WTC11 (cell line): ENCODE measurements around the gene DNASE1L2. TPM values are rescaled to one million over a fixed set of nuclear protein-coding genes. Genes with fewer than 3 reads are reported as not detected.

Experiments used
- ATAC-seq: fragments of 200-7000 bp; cut with Tn5 transposase; 2 replicates; pipeline ENCODE4 v1.10.0; 2021; ENCODE audit warnings: mild to moderate bottlenecking, moderate library complexity
- CTCF ChIA-PET: fragments of 300-600 bp; sonication (Branson Sonifier 250); formaldehyde crosslinking; loops from one replicate; lab custom pipeline; 2021; ENCODE audit warnings: antibody characterized with exemption; lab: Charles Lee
- POLR2A ChIA-PET: fragments of 350-600 bp; sonication (Branson Sonifier 250); formaldehyde crosslinking; loops from one replicate; lab custom pipeline; 2021; ENCODE audit warnings: antibody characterized with exemption; lab: Charles Lee
- DNase-seq: peaks from one replicate; pipeline ENCODE4 v3.0.0; 2021; ENCODE audit warnings: low spot score
- H3K27ac Mint-ChIP-seq: 2 replicates; pipeline ENCODE4 v1.8.0; 2021; ENCODE audit warnings: mixed read lengths
- H3K27me3 Mint-ChIP-seq: 2 replicates; pipeline ENCODE4 v1.8.0; 2021; ENCODE audit warnings: low read depth, mild to moderate bottlenecking, moderate library complexity, mixed read lengths
- H3K36me3 Mint-ChIP-seq: 2 replicates; pipeline ENCODE4 v1.8.0; 2021; ENCODE audit warnings: mixed read lengths
- H3K4me1 Mint-ChIP-seq: 2 replicates; pipeline ENCODE4 v1.8.0; 2022; ENCODE audit warnings: mixed read lengths
- H3K4me3 Mint-ChIP-seq: 2 replicates; pipeline ENCODE4 v1.8.0; 2021; ENCODE audit warnings: mild to moderate bottlenecking, moderate library complexity, mixed read lengths
- H3K9me3 Mint-ChIP-seq: 2 replicates; pipeline ENCODE4 v1.8.0; 2021; ENCODE audit warnings: mixed read lengths
- CDX4 ChIP-seq: fragments of 250-450 bp; sonication (Bioruptor Pico); IDR thresholded peaks from 2 replicates; pipeline ENCODE4 v1.9.0; 2021; ENCODE audit warnings: moderate library complexity, mild to moderate bottlenecking, inconsistent platforms, borderline replicate concordance
- ESRRA ChIP-seq: sonication (generic); formaldehyde crosslinking; IDR thresholded peaks from 2 replicates; pipeline ENCODE4 v1.8.1; 2022; ENCODE audit warnings: mild to moderate bottlenecking, missing genetic modification reagents, borderline replicate concordance
- ETV6 ChIP-seq: sonication (generic); formaldehyde crosslinking; IDR thresholded peaks from 2 replicates; pipeline ENCODE4 v1.8.1; 2022; ENCODE audit warnings: mild to moderate bottlenecking, missing genetic modification reagents
- FOXP4 ChIP-seq: sonication (generic); formaldehyde crosslinking; IDR thresholded peaks from 2 replicates; pipeline ENCODE4 v1.8.0; 2022; ENCODE audit warnings: mild to moderate bottlenecking, missing genetic modification reagents
- GABPB1 ChIP-seq: sonication (generic); formaldehyde crosslinking; IDR thresholded peaks from 2 replicates; pipeline ENCODE4 v1.8.1; 2023; ENCODE audit warnings: mild to moderate bottlenecking, missing genetic modification reagents
- HMGXB4 ChIP-seq: sonication (generic); formaldehyde crosslinking; IDR thresholded peaks from 2 replicates; pipeline ENCODE4 v1.8.1; 2023; ENCODE audit warnings: mild to moderate bottlenecking, moderate library complexity, missing genetic modification reagents
- JAZF1 ChIP-seq: fragments of 250-450 bp; sonication (Bioruptor Pico); IDR thresholded peaks from 2 replicates; pipeline ENCODE4 v1.9.0; 2021; ENCODE audit warnings: moderate library complexity, mild to moderate bottlenecking, inconsistent platforms
- MYBL2 ChIP-seq: sonication (generic); formaldehyde crosslinking; IDR thresholded peaks from 2 replicates; pipeline ENCODE4 v1.8.1; 2023; ENCODE audit warnings: mild to moderate bottlenecking, moderate library complexity, missing genetic modification reagents
- OVOL2 ChIP-seq: fragments of 250-450 bp; sonication (Bioruptor Pico); IDR thresholded peaks from 2 replicates; pipeline ENCODE4 v1.9.0; 2021; ENCODE audit warnings: mild to moderate bottlenecking, borderline replicate concordance
- PRRX2 ChIP-seq: fragments of 250-450 bp; sonication (Bioruptor Pico); IDR thresholded peaks from 2 replicates; pipeline ENCODE4 v1.8.0; 2021; ENCODE audit warnings: mild to moderate bottlenecking
- STAT6 ChIP-seq: sonication (generic); formaldehyde crosslinking; conservative IDR thresholded peaks from 2 replicates; pipeline ENCODE4 v1.8.1; 2023; ENCODE audit warnings: mild to moderate bottlenecking, low read depth, missing genetic modification reagents, moderate library complexity
- TEAD4 ChIP-seq: sonication (generic); formaldehyde crosslinking; IDR thresholded peaks from 2 replicates; pipeline ENCODE4 v1.8.0; 2022; ENCODE audit warnings: mild to moderate bottlenecking, missing genetic modification reagents
- TP53 ChIP-seq: sonication (generic); formaldehyde crosslinking; IDR thresholded peaks from 2 replicates; pipeline ENCODE4 v1.8.1; 2023; ENCODE audit warnings: mild to moderate bottlenecking, missing genetic modification reagents
- ZBTB43 ChIP-seq: sonication (generic); formaldehyde crosslinking; IDR thresholded peaks from 2 replicates; pipeline ENCODE4 v1.8.1; 2023; ENCODE audit warnings: mild to moderate bottlenecking, missing genetic modification reagents
- ZMAT4 ChIP-seq: fragments of 250-450 bp; sonication (Bioruptor Pico); IDR thresholded peaks from 2 replicates; pipeline ENCODE4 v1.9.0; 2021; ENCODE audit warnings: mild to moderate bottlenecking
- ZNF138 ChIP-seq: sonication (generic); formaldehyde crosslinking; conservative IDR thresholded peaks from 2 replicates; pipeline ENCODE4 v1.8.1; 2022; ENCODE audit warnings: mild to moderate bottlenecking, moderate library complexity, missing genetic modification reagents
- ZNF512 ChIP-seq: sonication (generic); formaldehyde crosslinking; IDR thresholded peaks from 2 replicates; pipeline ENCODE4 v1.8.1; 2022; ENCODE audit warnings: missing genetic modification reagents, borderline replicate concordance
- total RNA-seq: library from RNA; stranded (reverse); gene quantifications from 3 replicates; pipeline ENCODE4 v1.2.3, GENCODE V29; 2021

DNASE1L2 gene
- total RNA-seq, 1 experiment from 2014 or later = 0.66 TPM

- TF ChIP-seq ZNF512 (no peak), TEAD4 (no peak), CDX4 (no peak)
Observed at GRCh38 chr16:2190659-2191445, 45.4 kb upstream of the DNASE1L2 start (continued).

GRCh38 chr16:2191446-2191706, 44.9 kb upstream of the DNASE1L2 start:
- no peak for TF ChIP-seq GABPB1
- no peak for TF ChIP-seq ETV6 (CRISPR knock-in tag)
- TF ChIP-seq ESRRA (CRISPR knock-in tag) = no peak
- TF ChIP-seq PRRX2 (CRISPR knock-in tag) = no peak
- TF ChIP-seq ZBTB43 (CRISPR knock-in tag) = no peak
- no peak for TF ChIP-seq ZNF138 (CRISPR knock-in tag)
- TF ChIP-seq HMGXB4 (CRISPR knock-in tag) = no peak
- no peak for TF ChIP-seq STAT6 (CRISPR knock-in tag)
- no peak for TF ChIP-seq JAZF1 (CRISPR knock-in tag)
- no peak for TF ChIP-seq OVOL2 (CRISPR knock-in tag)
- no peak for TF ChIP-seq ZMAT4 (CRISPR knock-in tag)
- no peak for TF ChIP-seq MYBL2 (CRISPR knock-in tag)
- no peak for TF ChIP-seq TP53 (CRISPR knock-in tag)
- no peak for TF ChIP-seq FOXP4
- TF ChIP-seq, all 79 proteins: peak for 0
- H3K36me3 Mint-ChIP-seq = no peaks in the 10 kb centered on the region
- no peak for DNase-seq
- ATAC-seq = no peak
- H3K4me1 Mint-ChIP-seq = peaks cover 4% of the 10 kb centered on the region; the same call in 1 of the 2 replicates
- no peaks in the 10 kb centered on the region; the same call in 1 of the 2 replicates for H3K27me3 Mint-ChIP-seq
- H3K4me3 Mint-ChIP-seq = no peak overlapping the region
- POLR2A ChIA-PET = no interaction called here
- H3K27ac Mint-ChIP-seq = no peak overlapping the region
- CTCF ChIA-PET = no interaction called here
- H3K9me3 Mint-ChIP-seq = no peaks in the 10 kb centered on the region
